ENCODE data around the gene CGB1. TPM values are rescaled to one million over a fixed set of nuclear protein-coding genes. Genes with fewer than 3 reads are reported as not detected.

CGB1 gene
- total RNA-seq, 1 donor from 2014 or later: not detected

DNA sequence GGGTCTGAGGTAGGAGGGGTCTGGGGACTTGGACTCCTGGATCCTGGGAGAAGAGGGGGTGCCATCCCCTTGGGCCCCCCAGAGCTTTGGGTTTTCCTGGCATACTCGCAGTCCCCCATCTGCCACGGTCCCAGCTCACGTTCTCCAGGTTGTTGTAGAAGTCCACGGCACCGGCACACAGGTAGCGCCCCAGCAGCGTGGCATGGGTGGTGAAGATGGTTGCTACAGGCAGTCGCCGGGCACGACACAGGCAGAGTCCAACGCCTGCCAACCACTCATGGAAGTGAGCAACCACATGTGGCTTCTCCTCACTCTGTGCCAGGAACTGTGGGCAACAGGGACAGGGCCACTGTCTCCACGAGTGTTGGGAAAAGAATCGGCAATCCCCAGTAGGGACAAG lies 51.0 kb downstream of the CGB1 start:
- H3K36me3 Mint-ChIP-seq (ENCODE audit: insufficient read depth): peaks cover 22% of the 10 kb centered on the region
- no peaks in the 10 kb centered on the region for H3K4me1 Mint-ChIP-seq (ENCODE audit: low read depth)
- no peaks in the 10 kb centered on the region for H3K27me3 Mint-ChIP-seq
- no peak for DNase-seq (ENCODE audit: low spot score, unreplicated experiment)
- H3K9me3 Mint-ChIP-seq (ENCODE audit: low read depth): no peaks in the 10 kb centered on the region
- no peak overlapping the region for H3K27ac Mint-ChIP-seq
- TF ChIP-seq, protein P1, sequence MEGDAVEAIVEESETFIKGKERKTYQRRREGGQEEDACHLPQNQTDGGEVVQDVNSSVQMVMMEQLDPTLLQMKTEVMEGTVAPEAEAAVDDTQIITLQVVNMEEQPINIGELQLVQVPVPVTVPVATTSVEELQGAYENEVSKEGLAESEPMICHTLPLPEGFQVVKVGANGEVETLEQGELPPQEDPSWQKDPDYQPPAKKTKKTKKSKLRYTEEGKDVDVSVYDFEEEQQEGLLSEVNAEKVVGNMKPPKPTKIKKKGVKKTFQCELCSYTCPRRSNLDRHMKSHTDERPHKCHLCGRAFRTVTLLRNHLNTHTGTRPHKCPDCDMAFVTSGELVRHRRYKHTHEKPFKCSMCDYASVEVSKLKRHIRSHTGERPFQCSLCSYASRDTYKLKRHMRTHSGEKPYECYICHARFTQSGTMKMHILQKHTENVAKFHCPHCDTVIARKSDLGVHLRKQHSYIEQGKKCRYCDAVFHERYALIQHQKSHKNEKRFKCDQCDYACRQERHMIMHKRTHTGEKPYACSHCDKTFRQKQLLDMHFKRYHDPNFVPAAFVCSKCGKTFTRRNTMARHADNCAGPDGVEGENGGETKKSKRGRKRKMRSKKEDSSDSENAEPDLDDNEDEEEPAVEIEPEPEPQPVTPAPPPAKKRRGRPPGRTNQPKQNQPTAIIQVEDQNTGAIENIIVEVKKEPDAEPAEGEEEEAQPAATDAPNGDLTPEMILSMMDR (IDR thresholded peaks at IDR 0.05; ENCODE audit: unreplicated experiment): no peak
- no peak overlapping the region for H3K4me3 Mint-ChIP-seq (ENCODE audit: low read depth)

Small RNA genes within 50 kb of the gene (microRNA-seq; reads per million reads assigned to microRNA genes)
- not detected for gene MIR6798 (ENCODE audit: borderline number of aligned reads, unreplicated experiment)

Other genes starting within 250 kb of the CGB1 start
- gene BCAT2, start 225.9 kb downstream of the CGB1 start, total RNA-seq: 61.0 and 70.0 TPM in 2 replicates
- gene HSD17B14, start 200.4 kb downstream of the CGB1 start, total RNA-seq: 20.5 and 22.1 TPM in 2 replicates
- gene PLEKHA4, start 168.3 kb downstream of the CGB1 start, total RNA-seq: 8.5 and 11.7 TPM in 2 replicates
- 44.5 and 48.9 TPM in 2 replicates for gene PPP1R15A, start 164.5 kb downstream of the CGB1 start, total RNA-seq
- 0.46 TPM in 1 of 2 replicates, not detected in the other for gene TULP2, start 138.2 kb downstream of the CGB1 start, total RNA-seq
- 149 and 165 TPM in 2 replicates for gene NUCB1, start 136.6 kb downstream of the CGB1 start, total RNA-seq
- 1.1 and 1.8 TPM in 2 replicates for gene DHDH, start 103.2 kb downstream of the CGB1 start, total RNA-seq
- gene BAX, start 82.0 kb downstream of the CGB1 start, total RNA-seq: 141 and 153 TPM in 2 replicates
- 2,544 and 2,716 TPM in 2 replicates for gene FTL, start 71.6 kb downstream of the CGB1 start, total RNA-seq
- gene GYS1, start 43.6 kb downstream of the CGB1 start, total RNA-seq: 57.4 and 65.8 TPM in 2 replicates
- gene RUVBL2, start 43.0 kb downstream of the CGB1 start, total RNA-seq: 81.5 and 83.0 TPM in 2 replicates
- not detected in 2 replicates for gene LHB, start 19.8 kb downstream of the CGB1 start, total RNA-seq
- gene CGB3, start 12.6 kb downstream of the CGB1 start, total RNA-seq: not detected in 2 replicates
- not detected in 2 replicates for gene CGB2, start 5.0 kb downstream of the CGB1 start, total RNA-seq
- gene CGB5, start 7.0 kb upstream of the CGB1 start, total RNA-seq: not detected in 2 replicates
- not detected in 2 replicates for gene CGB8, start 12.2 kb upstream of the CGB1 start, total RNA-seq
- gene CGB7, start 20.9 kb upstream of the CGB1 start, total RNA-seq: 0.38 and 0.80 TPM in 2 replicates
- 0.91 and 1.5 TPM in 2 replicates for gene NTF4, start 27.9 kb upstream of the CGB1 start, total RNA-seq
- gene KCNA7, start 35.8 kb upstream of the CGB1 start, total RNA-seq: not detected in 2 replicates
- 355 and 363 TPM in 2 replicates for gene SNRNP70, start 48.6 kb upstream of the CGB1 start, total RNA-seq
- 7.0 and 9.3 TPM in 2 replicates for gene LIN7B, start 77.5 kb upstream of the CGB1 start, total RNA-seq
- 1.3 and 1.5 TPM in 2 replicates for gene C19orf73, start 82.2 kb upstream of the CGB1 start, total RNA-seq
- 6.7 and 8.5 TPM in 2 replicates for gene PPFIA3, start 82.6 kb upstream of the CGB1 start, total RNA-seq
- gene HRC, start 118.5 kb upstream of the CGB1 start, total RNA-seq: 1.6 and 2.1 TPM in 2 replicates
- 16.9 and 17.7 TPM in 2 replicates for gene TRPM4, start 120.9 kb upstream of the CGB1 start, total RNA-seq